ENCODE results near the gene PRKCA. TPM values are rescaled to one million over a fixed set of nuclear protein-coding genes. Genes with fewer than 3 reads are reported as not detected.

Gene PRKCA
- total RNA-seq, 2 experiments from 2014 or later = 84.4 to 87.9 TPM

DNA sequence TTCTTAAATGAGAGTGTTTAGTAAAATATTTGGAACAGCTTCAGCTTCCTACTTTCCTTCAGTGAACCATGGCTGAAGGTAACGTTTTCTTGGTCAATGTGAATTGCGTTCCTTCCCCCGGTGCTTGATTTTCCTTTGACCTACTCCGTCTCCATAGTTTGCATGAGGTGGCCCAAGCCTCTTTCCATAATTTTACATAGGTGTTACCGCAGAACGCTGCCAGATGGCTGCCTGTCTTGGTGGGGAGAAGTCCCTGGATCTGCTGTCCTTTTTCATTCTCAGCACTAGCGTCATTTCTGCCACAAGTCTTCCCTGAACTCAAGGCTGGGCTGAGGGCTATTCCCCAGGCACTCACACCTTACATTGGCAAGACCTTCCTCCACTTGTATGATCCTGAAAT is 178.4 kb downstream of the PRKCA start:
- no peak overlapping the region for H3K27ac Mint-ChIP-seq
- TF ChIP-seq, protein P1, sequence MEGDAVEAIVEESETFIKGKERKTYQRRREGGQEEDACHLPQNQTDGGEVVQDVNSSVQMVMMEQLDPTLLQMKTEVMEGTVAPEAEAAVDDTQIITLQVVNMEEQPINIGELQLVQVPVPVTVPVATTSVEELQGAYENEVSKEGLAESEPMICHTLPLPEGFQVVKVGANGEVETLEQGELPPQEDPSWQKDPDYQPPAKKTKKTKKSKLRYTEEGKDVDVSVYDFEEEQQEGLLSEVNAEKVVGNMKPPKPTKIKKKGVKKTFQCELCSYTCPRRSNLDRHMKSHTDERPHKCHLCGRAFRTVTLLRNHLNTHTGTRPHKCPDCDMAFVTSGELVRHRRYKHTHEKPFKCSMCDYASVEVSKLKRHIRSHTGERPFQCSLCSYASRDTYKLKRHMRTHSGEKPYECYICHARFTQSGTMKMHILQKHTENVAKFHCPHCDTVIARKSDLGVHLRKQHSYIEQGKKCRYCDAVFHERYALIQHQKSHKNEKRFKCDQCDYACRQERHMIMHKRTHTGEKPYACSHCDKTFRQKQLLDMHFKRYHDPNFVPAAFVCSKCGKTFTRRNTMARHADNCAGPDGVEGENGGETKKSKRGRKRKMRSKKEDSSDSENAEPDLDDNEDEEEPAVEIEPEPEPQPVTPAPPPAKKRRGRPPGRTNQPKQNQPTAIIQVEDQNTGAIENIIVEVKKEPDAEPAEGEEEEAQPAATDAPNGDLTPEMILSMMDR (IDR thresholded peaks at IDR 0.05) = no peak
- H3K4me1 Mint-ChIP-seq (ENCODE audit: low read depth) = peaks cover 34% of the 10 kb centered on the region
- CTCF ChIA-PET = interaction anchor here (0.6 to 0.7 kb wide), 2 partner anchors 59 to 75 kb away, joined by 3 read pairs; no protein-coding TSS in a partner anchor
- intact Hi-C loops (cut with micrococcal nuclease) = no loop called here
- H3K4me3 Mint-ChIP-seq = no peak overlapping the region
- no peak for DNase-seq
- H3K27me3 Mint-ChIP-seq = no peaks in the 10 kb centered on the region
- ATAC-seq = no peak
- peaks cover 22% of the 10 kb centered on the region for H3K36me3 Mint-ChIP-seq (ENCODE audit: low read depth)
- POLR2A ChIA-PET = interaction anchor here (0.9 kb wide), 1 partner anchor 72 kb away, joined by 3 read pairs; no protein-coding TSS in a partner anchor
- peaks cover 3% of the 10 kb centered on the region for H3K9me3 Mint-ChIP-seq

DNA sequence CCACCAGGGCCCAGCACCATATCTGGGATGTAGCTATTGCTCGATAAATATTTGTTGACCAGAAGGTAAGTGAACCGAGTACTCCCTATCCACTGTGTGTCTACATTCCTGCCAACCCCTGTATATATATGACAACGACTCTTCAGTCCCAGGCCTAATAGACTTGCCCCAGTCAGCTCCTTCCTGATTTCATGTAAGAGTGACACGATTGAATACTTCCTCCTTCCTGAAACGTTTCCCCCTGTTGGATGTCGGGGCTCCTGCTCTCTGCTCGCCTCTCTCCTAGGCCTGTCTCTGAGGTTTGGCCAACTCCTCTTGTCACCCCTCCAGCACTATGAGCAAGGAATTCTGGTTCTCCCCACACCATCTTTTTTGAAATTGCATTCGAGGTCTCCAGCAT is 178.9 kb downstream of the PRKCA start:
- Mint-ChIP-seq H3K36me3 (ENCODE audit: low read depth) (peaks cover 23% of the 10 kb centered on the region), H3K27me3 (no peaks in the 10 kb centered on the region), H3K4me1 (ENCODE audit: low read depth) (peaks cover 35% of the 10 kb centered on the region), H3K27ac (no peak overlapping the region), H3K9me3 (peaks cover 3% of the 10 kb centered on the region), H3K4me3 (no peak overlapping the region)
- TF ChIP-seq, protein P1 (IDR thresholded peaks at IDR 0.05) = no peak
- intact Hi-C loops (cut with micrococcal nuclease) = no loop called here
- ATAC-seq = no peak
- no peak for DNase-seq
- POLR2A ChIA-PET = interaction anchor here (0.9 kb wide), 1 partner anchor 72 kb away, joined by 3 read pairs; no protein-coding TSS in a partner anchor
- CTCF ChIA-PET = interaction anchor here (0.7 kb wide), 1 partner anchor 74 kb away, joined by 3 read pairs; no protein-coding TSS in a partner anchor

DNA sequence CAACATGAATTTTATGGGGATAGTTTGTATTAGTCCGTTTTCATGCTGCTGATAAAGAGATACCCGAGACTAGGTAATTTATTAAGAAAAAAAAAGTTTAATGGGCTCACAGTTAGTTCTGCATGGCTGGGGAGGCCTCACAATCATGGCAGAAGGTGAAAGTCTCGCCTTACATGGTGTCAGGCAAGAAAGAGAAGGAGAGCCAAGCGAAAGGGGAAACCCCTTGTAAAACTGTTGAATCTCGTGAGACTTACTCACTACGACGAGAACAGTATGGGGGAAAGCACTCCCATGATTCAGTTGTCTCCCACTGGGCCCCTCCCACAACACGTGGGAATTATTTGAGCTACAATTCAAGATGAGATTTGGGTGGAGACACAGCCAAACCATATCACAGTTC is 181.5 kb downstream of the PRKCA start:
- POLR2A ChIA-PET = interaction anchor here (0.9 to 1.6 kb wide), 2 partner anchors 9 to 16 kb away, joined by 3 to 4 read pairs; no protein-coding TSS in a partner anchor
- H3K4me1 Mint-ChIP-seq (ENCODE audit: low read depth) = peaks cover 48% of the 10 kb centered on the region

DNA sequence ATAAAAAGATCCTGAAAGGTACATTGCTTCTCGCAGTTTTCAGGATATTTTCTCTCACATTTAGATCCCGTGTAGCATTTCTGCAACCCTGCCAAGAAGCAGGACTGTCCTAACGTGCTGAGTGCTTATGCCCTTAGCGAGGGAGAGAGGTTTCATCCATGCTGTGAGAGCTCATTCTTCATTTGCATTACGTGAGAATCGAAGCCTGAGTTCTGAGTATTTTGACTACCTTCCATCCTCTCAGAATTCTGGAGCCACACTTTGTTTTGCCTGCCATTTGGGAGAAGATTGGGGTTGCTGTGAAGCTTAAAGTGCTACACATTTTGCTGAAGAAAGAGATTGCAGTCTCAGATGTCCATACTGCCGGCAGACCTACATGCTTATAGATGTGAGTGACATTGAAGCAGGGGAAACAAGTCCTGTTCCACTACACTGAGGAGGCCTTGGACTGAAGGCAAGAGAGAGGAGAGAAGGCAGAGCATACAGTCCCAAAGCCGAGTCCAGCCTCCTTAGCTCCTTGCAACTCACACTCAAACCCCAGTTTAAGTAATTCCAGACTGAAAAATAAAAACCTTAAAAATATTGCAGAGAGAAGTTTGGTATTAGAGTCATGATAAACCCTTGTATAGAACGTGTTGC is 183.0 kb downstream of the PRKCA start:
- H3K4me1 Mint-ChIP-seq (ENCODE audit: low read depth) = peaks cover 47% of the 10 kb centered on the region
- POLR2A ChIA-PET = interaction anchor here (0.6 to 1.1 kb wide), 2 partner anchors 47 kb away, joined by 3 read pairs; no protein-coding TSS in a partner anchor
- intact Hi-C loops (cut with micrococcal nuclease) = no loop called here

More for the DNA sequence above, 181.5 kb downstream of the PRKCA start:
- TF ChIP-seq, protein P1 (IDR thresholded peaks at IDR 0.05) = no peak
- intact Hi-C loops (cut with micrococcal nuclease) = no loop called here
- CTCF ChIA-PET = no interaction called here
- peaks cover under 1% of the 10 kb centered on the region for H3K9me3 Mint-ChIP-seq
- H3K4me3 Mint-ChIP-seq = no peak overlapping the region
- no peak overlapping the region for H3K27ac Mint-ChIP-seq
- no peaks in the 10 kb centered on the region for H3K27me3 Mint-ChIP-seq
- ATAC-seq (peak; percentile 39), DNase-seq (no peak)
- H3K36me3 Mint-ChIP-seq (ENCODE audit: low read depth) = peaks cover 21% of the 10 kb centered on the region

More for the DNA sequence above, 183.0 kb downstream of the PRKCA start:
- H3K27ac Mint-ChIP-seq = no peak overlapping the region
- no peak overlapping the region for H3K4me3 Mint-ChIP-seq
- no peaks in the 10 kb centered on the region for H3K27me3 Mint-ChIP-seq
- no peak for DNase-seq
- ATAC-seq = no peak
- H3K9me3 Mint-ChIP-seq = no peaks in the 10 kb centered on the region
- H3K36me3 Mint-ChIP-seq (ENCODE audit: low read depth) = peaks cover 19% of the 10 kb centered on the region
- TF ChIP-seq, protein P1 (IDR thresholded peaks at IDR 0.05) = no peak
- CTCF ChIA-PET = interaction anchor here (0.8 to 1.0 kb wide), 3 partner anchors 9 to 319 kb away, joined by 3 to 4 read pairs (median 3); no protein-coding TSS in a partner anchor
